GM13977 (cell line): ENCODE data around the gene RAD51B.

Experiments
- DNase-seq: peaks from one replicate; pipeline ENCODE4 v3.0.0; 2012; ENCODE audit warnings: low spot score
- in situ Hi-C: fragments of 300-500 bp; cut with MboI; formaldehyde crosslinking; loops from one replicate; pipeline ENCODE4 v1.12.0; 2022; ENCODE audit warnings: low sequenced_read_pairs, low pct_unique_long_range_greater_than_20kb, mixed read lengths, inconsistent platforms; ENCODE audit not compliant: unreplicated experiment
- TF ChIP-seq, protein P1 (sequence below): IDR thresholded peaks from 2 replicates; pipeline ENCODE4 v1.5.1; 2012; ENCODE audit warnings: mild to moderate bottlenecking, control low read depth; ENCODE audit not compliant: insufficient read depth; ENCODE audit errors: extremely low read depth, missing control alignments

The RAD51B gene

DNA sequence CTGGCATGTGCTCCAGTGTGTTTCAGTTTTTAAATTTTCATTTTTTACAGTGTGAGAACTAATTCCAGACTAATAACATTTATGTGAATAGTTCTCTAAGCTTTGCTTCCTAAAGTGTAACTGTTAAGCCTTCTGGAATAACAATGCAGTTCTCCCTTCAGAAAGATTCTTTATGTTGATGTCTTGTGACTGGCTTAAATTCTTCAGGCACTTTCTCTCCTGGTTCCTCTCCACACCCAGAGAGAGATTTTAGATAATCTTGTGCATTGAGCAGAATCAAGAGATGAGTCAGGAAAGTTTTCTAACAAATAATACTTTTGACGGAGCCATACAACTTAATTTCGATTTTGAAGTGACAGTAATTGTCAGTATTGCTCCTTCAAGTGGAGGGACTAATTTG, 118.5 kb downstream of the RAD51B start:
- in situ Hi-C loops, result no loop called here
- DNase-seq, result no peak
- TF ChIP-seq, protein P1, sequence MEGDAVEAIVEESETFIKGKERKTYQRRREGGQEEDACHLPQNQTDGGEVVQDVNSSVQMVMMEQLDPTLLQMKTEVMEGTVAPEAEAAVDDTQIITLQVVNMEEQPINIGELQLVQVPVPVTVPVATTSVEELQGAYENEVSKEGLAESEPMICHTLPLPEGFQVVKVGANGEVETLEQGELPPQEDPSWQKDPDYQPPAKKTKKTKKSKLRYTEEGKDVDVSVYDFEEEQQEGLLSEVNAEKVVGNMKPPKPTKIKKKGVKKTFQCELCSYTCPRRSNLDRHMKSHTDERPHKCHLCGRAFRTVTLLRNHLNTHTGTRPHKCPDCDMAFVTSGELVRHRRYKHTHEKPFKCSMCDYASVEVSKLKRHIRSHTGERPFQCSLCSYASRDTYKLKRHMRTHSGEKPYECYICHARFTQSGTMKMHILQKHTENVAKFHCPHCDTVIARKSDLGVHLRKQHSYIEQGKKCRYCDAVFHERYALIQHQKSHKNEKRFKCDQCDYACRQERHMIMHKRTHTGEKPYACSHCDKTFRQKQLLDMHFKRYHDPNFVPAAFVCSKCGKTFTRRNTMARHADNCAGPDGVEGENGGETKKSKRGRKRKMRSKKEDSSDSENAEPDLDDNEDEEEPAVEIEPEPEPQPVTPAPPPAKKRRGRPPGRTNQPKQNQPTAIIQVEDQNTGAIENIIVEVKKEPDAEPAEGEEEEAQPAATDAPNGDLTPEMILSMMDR, result no peak

DNA sequence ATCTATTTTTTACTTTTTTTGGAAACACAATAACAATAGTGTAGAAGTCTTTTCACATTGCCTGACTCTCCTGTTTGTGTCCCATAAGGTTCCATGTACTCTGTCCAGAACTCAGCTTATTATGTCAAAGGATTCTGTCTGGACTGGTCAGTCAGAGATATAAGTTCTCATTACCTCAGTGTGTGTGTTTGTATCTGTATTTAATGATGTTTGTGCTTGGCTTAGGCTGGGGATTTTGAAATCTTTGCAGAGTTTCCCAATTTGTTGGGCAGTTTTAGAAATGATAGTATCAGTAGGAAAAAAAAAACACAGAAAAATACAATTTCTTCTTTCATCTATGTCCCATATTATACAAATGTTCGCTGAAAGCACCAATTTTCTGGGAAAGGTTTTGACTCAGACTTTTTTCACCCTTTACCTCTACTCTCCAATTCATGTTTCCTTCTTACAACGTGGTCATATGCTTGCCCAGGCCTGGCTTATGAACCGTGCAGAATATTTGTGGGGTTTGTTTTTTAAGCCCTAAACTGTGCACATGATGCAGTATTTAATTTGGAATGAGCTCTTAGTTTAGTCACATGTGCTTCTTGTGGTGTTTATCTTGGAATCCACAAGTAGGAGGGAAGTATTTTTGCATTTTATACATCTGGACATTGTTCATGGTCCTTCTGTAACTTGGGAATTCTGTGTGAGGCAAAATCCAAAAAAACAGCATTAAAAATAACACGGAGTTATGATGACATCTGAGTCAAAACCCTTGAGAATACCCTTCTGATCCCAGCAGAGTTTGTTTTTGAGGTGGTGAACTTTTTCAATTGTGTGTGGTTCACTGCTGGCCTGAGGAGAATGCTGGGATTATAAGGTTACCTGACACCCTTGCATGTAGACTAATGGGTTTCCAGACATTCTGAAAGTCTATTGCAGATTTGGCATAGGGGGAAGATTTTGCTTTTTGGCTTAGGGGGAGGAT, 121.2 kb downstream of the RAD51B start:
- no peak for DNase-seq
- in situ Hi-C loops, result loop anchor here (10.0 kb wide), 1 partner anchor 894 kb away; no protein-coding TSS in a partner anchor
- TF ChIP-seq, protein P1, result no peak

DNA sequence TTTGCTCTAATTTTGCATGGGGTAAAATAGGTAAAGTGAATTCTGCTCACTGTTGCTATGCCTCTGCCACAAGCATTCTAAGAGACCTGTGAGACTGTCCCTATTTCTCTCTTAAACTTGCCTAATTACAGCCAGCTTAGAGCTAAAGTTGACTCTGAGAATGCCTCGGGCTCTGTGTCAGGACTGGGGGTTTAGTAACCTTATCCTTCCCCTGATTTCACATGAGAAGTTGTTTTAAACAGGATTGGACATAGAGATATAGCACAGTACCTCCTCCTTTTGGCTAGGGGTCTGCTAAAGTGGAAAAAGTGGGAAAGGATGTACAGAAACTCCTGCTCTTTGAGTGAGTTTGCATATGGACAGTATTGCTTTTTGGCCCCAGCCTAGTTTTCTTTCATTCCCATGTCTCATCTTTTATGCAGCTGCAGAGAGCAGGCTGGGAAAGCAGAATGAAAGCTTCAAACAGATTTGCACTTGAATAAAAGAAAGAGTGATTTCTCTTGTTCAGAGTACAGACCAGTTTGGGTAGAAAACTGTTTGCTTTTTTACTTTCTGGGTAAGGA, 122.0 kb downstream of the RAD51B start:
- no peak for DNase-seq
- in situ Hi-C loops, result loop anchor here (10.0 kb wide), 1 partner anchor 893 kb away; no protein-coding TSS in a partner anchor
- TF ChIP-seq, protein P1, result no peak

DNA sequence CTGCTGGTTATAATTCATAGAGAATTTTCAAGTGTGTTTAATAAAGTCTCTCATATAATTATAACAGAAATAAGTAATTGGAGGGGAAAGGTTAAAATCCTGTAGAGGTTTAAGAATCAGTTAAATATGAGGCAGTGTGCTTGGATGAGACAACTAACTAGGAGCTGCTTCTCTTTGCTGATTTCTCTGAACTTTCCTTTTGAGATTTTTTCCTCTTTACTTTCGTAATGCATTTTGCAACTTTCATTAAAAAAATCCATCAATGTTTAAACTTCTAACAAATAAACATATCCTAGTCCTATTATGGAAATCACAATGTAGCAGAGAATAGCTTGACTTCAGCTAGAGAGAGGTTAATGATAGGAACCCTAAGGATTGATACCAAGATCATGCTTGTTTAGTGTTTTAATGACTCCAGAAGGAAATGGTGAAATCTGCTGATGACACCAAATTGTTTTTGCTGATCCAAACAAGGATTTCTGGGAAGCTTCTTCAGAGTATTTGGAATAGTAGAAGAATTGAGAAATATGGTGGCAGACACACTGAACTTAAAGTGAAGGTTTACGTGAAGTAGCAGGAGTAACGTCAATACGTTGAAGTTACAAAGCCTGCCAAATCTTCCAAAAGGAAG, 122.6 kb downstream of the RAD51B start:
- no peak for DNase-seq
- TF ChIP-seq, protein P1, result no peak
- in situ Hi-C loops, result loop anchor here (10.0 kb wide), 1 partner anchor 893 kb away; no protein-coding TSS in a partner anchor

DNA sequence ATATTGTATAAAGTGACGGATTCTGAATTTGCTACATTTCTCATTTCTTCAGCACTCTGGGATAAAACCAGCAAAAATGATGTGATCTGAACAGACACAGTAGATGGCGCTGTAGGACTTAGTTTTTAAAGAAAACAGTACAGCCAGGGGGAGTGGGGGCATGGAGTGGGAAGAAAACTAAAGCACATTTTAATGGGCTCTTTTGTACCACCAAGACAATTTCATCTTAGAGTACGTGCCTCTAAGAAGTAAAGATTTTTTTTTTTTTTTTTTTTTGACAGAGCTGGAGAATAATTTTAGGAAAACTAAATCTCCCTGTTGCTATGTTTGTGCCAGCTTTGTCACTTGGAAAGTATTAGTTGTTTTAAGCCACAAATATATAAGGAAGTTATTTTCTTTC, 124.4 kb downstream of the RAD51B start:
- TF ChIP-seq, protein P1, result peak; percentile 72
- DNase-seq, result peak; percentile 38
- in situ Hi-C loops, result loop anchor here (10.0 kb wide), 1 partner anchor 891 kb away; no protein-coding TSS in a partner anchor

DNA sequence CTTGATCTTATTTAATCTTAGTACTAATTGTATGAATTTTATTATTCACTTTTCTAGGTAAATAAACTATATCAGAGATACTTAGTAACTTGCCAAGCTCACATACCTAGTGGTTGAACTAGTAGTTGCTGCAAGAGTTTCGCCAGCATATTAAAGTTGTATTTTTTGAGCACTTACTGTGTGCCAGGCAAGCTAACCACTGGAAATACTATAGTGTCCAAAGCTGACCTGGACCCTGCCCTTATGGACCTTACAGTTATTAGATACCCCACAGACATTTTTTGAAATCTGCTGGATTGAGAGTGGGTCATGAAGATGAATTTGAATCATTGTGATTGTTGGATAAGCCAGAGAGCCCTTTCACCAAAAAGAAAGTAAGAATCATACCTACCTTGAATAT, 125.0 kb downstream of the RAD51B start:
- DNase-seq, result no peak

More for the DNA sequence above, 125.0 kb downstream of the RAD51B start:
- TF ChIP-seq, protein P1, result no peak
- in situ Hi-C loops, result loop anchor here (10.0 kb wide), 1 partner anchor 890 kb away; no protein-coding TSS in a partner anchor
